GM13977 (cell line): ENCODE results near the gene METTL8.

Experiments
- DNase-seq: peaks from one replicate; pipeline ENCODE4 v3.0.0; 2012; ENCODE audit warnings: low spot score
- in situ Hi-C: fragments of 300-500 bp; cut with MboI; formaldehyde crosslinking; loops from one replicate; pipeline ENCODE4 v1.12.0; 2022; ENCODE audit warnings: low sequenced_read_pairs, low pct_unique_long_range_greater_than_20kb, mixed read lengths, inconsistent platforms; ENCODE audit not compliant: unreplicated experiment
- TF ChIP-seq, protein P1 (sequence below): IDR thresholded peaks from 2 replicates; pipeline ENCODE4 v1.5.1; 2012; ENCODE audit warnings: mild to moderate bottlenecking, control low read depth; ENCODE audit not compliant: insufficient read depth; ENCODE audit errors: extremely low read depth, missing control alignments

Gene METTL8, protein sequence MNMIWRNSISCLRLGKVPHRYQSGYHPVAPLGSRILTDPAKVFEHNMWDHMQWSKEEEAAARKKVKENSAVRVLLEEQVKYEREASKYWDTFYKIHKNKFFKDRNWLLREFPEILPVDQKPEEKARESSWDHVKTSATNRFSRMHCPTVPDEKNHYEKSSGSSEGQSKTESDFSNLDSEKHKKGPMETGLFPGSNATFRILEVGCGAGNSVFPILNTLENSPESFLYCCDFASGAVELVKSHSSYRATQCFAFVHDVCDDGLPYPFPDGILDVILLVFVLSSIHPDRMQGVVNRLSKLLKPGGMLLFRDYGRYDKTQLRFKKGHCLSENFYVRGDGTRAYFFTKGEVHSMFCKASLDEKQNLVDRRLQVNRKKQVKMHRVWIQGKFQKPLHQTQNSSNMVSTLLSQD

DNA sequence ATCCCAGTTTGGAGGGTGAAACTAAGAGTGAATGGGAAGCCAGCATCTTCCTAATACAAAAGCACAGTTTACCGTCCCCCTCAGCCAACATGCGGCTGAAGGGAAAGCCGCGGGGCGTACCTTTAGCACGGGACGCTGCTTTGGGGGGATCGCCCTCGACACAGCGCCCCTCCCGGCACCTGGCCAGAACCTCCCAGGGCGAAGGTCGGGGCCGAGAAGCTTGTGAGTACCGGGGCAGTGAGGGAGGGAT lies at the start of gene METTL8:
Gene METTL8 (minus strand): TSS at position 228 of the 250 bp plus-strand sequence. CDS start 41,805 bp downstream, outside the sequence.
- no peak for DNase-seq
- TF ChIP-seq, protein P1, sequence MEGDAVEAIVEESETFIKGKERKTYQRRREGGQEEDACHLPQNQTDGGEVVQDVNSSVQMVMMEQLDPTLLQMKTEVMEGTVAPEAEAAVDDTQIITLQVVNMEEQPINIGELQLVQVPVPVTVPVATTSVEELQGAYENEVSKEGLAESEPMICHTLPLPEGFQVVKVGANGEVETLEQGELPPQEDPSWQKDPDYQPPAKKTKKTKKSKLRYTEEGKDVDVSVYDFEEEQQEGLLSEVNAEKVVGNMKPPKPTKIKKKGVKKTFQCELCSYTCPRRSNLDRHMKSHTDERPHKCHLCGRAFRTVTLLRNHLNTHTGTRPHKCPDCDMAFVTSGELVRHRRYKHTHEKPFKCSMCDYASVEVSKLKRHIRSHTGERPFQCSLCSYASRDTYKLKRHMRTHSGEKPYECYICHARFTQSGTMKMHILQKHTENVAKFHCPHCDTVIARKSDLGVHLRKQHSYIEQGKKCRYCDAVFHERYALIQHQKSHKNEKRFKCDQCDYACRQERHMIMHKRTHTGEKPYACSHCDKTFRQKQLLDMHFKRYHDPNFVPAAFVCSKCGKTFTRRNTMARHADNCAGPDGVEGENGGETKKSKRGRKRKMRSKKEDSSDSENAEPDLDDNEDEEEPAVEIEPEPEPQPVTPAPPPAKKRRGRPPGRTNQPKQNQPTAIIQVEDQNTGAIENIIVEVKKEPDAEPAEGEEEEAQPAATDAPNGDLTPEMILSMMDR: peak; percentile 56
- in situ Hi-C loops: loop anchor here (25.0 kb wide), 1 partner anchor 446 kb away; no protein-coding TSS in a partner anchor

DNA sequence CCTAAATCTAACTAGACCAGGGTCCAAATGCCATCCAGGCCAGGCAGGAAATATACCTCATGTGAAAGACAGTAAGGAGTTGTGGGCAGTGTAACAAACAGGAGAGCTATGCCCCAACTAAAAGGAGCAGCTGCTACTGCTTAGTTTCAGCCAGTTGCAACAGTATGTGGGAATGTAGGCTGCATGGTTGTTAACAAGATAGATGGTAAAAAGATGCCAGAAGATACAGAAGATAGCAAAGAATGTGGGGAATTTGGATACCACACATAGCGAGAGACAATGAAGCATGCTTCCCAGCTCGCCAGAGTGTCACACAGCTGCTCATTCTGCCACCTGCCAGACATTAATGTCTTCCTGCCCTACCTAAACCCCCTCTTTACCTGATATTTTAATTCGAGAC lies 49.1 kb upstream of the METTL8 start:
- DNase-seq: no peak
- TF ChIP-seq, protein P1: no peak
- in situ Hi-C loops: no loop called here

DNA sequence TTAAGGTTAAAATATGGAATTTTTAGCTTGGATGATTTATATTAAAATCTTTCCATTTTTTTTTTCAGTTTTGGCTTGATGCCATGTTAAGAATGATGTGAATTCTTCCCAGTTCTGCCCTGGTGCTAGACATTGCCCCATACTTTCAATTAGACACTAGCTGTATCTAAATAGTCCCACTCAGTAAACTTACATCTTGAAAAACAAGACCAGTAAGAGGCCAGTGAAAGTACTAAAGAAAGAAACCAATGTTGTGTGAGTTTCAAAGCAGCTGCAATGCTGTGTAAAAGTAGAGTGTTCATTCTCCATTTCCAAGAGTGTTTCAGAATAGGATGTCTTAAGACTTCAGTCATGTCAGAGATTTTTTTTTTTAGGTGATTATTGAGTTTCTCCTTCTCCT lies 48.5 kb upstream of the METTL8 start:
- TF ChIP-seq, protein P1: no peak
- peak; percentile 9 for DNase-seq
- in situ Hi-C loops: no loop called here

DNA sequence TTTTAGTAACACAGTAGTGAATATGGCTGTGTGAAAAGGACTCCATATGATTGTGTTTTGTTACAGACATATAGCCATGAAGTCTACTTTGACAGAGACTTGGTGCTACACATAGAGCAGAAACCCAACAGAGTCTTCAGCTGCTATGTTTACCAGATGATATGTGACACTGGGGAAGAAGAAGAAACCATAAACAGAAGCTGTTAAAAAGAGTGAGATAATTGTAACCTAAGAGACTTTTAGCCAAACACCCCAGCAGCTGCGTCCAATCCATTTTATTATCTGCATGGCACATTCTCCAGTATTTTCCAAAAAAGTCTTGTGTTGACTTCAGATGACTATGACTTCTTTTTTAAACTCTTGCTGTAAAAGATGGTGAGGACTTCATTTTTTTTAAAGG lies 47.1 kb upstream of the METTL8 start:
- TF ChIP-seq, protein P1: no peak
- no peak for DNase-seq
- in situ Hi-C loops: no loop called here

DNA sequence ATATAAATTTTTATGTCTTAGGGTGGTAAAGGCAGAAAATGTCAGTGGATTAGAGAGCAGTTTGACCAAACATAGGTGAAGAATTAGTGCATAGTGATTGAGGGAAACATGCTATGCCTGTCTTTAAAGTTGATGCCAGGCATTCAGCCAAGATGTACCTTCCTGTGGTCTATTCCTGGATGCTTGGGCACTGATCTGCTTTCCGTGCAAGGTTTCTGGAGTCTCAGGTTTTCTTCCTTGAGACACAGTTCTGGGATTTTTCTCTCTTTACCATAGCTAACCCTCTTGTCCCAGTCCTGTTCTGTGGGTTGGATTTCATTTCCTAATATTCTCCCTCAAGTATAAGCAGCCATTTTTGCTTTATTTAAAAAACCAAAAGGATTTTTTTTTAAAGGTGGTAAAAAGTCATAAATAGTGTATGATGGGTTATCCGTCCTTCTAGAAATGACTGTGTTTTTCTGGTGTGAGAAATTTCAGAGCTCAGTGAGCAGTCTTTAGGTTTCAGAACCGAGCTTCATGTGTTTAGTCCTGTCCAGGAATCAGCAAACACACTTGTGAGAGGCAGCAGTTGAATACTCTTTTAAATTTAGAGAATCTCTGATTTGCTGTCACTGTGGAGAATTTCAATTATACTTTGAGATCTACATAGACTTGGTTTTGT lies 45.5 kb upstream of the METTL8 start:
- DNase-seq: peak; percentile 36
- TF ChIP-seq, protein P1: no peak
- in situ Hi-C loops: no loop called here

DNA sequence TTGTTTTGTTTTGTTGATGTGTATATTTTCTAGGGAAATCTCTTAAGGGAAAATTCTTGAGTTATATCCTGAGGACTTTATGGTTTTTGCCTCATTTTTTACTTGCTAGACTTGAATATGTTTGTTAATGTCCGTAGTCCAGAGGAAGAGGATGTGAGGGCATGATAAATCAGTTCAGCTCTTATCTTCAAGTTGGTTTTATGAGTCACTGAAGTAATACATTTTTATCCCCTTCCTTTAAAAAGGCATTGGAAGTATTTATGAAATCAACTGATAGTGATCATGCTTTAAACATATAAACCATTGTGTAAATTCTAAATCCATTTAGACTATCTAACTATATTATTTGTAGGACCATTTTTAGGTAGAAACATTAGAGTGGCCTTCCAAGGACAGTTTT lies 44.6 kb upstream of the METTL8 start:
- TF ChIP-seq, protein P1: no peak
- no peak for DNase-seq
- in situ Hi-C loops: no loop called here
